Retinal pigment epithelial cell (primary cell): ENCODE results near the gene FAM221A.
A peak's percentile ranks its signal among the peaks of the same experiment; 100 is the strongest.

Experiments used
- DNase-seq: peaks from one replicate; pipeline ENCODE4 v3.0.0-alpha.2; 2010; ENCODE audit warnings: low read depth
- H3K4me3 ChIP-seq: 2 replicates; pipeline ENCODE4 v1.5.1; 2011; ENCODE audit warnings: mild to moderate bottlenecking, low read length, control low read depth, moderate library complexity
- TF ChIP-seq, protein P1 (sequence below): conservative IDR thresholded peaks from 2 replicates; pipeline ENCODE4 v1.5.1; 2011; ENCODE audit warnings: low read depth, low read length, control low read depth, inconsistent platforms

Gene FAM221A

DNA sequence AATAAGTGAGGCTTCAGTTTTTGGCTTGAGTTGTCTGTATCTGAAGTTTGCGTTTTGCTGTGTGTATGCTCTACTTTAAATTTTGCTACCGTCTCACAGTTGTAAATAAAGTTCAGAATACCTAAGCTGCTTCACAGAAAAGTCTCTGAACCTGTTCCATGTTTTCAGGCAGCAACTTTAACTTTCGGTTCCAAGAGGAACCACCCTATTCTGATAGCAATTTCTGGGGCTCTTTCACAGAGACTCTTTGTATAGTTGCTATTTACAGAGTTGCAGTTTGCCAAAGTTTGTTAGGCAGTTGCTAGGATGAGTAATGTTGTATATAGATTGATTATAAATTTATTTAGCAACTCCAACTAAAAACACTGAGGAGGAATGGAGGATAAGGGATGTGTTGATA is 5.7 kb downstream of the FAM221A start:
- DNase-seq: no peak
- TF ChIP-seq, protein P1, sequence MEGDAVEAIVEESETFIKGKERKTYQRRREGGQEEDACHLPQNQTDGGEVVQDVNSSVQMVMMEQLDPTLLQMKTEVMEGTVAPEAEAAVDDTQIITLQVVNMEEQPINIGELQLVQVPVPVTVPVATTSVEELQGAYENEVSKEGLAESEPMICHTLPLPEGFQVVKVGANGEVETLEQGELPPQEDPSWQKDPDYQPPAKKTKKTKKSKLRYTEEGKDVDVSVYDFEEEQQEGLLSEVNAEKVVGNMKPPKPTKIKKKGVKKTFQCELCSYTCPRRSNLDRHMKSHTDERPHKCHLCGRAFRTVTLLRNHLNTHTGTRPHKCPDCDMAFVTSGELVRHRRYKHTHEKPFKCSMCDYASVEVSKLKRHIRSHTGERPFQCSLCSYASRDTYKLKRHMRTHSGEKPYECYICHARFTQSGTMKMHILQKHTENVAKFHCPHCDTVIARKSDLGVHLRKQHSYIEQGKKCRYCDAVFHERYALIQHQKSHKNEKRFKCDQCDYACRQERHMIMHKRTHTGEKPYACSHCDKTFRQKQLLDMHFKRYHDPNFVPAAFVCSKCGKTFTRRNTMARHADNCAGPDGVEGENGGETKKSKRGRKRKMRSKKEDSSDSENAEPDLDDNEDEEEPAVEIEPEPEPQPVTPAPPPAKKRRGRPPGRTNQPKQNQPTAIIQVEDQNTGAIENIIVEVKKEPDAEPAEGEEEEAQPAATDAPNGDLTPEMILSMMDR: no peak
- H3K4me3 ChIP-seq: no peak overlapping the region

DNA sequence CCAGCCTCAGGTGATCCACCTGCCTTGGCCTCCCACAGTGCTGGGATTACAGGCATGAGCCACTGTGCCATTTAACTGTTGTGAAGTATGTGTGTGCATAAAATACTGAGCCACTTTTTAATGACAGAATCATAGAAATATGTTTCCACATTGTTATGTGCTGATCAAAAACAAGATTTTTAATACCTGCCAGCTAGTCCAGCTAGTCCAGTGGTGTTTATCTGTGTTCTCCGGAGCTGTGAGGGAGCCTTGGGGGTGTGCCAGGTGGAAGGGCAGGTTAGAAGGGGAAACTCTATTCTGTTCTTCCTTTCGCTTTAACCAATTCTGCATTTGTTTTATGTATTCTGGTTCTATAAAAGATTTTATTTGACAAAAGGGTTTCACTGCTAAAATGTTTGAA is 7.0 kb downstream of the FAM221A start:
- H3K4me3 ChIP-seq: no peak overlapping the region
- TF ChIP-seq, protein P1: no peak
- DNase-seq: no peak

- no peak for DNase-seq
- TF ChIP-seq, protein P1: no peak
- no peak overlapping the region for H3K4me3 ChIP-seq
These were observed 9.2 kb downstream of the FAM221A start for GRCh38 chr7:23689165-23689564.

DNA sequence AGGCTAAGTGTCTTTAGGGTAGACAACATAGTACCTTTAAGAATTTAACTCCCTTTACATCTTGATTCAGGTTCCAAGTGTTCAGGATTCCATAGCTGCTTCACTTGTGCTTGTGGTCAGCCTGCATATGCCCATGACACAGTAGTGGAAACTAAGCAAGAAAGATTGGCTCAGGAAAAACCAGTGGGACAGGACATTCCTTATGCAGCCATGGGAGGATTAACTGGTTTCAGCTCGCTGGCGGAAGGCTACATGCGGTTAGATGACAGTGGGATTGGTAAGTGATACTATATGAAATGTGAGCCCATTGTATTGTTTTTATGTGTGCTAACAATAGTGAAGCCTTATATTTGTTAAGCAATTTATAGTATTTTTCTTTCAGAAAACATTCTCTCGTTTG is 11.3 kb downstream of the FAM221A start:
- H3K4me3 ChIP-seq: no peak overlapping the region
- peak; percentile 53 for DNase-seq
- TF ChIP-seq, protein P1: no peak

DNA sequence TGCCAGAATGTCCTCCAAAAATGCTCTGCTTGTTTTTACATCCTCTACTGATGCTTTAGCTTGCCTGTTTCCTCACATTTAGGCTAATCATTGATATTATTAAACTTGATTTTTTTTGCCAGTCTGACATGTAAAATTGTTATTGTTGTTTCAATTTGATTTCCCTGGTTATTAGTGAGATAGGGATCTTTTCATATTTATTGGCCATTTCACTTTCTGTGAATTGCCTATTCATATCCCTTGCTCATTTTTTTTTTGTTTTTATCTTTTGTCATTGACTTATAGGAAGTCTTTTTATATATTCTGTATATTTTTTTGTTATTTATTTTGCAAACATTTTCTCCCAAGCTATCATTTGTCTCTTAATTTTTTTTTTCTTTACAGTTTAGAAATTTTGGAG is 13.2 kb downstream of the FAM221A start:
- TF ChIP-seq, protein P1: no peak
- no peak overlapping the region for H3K4me3 ChIP-seq
- no peak for DNase-seq

DNA sequence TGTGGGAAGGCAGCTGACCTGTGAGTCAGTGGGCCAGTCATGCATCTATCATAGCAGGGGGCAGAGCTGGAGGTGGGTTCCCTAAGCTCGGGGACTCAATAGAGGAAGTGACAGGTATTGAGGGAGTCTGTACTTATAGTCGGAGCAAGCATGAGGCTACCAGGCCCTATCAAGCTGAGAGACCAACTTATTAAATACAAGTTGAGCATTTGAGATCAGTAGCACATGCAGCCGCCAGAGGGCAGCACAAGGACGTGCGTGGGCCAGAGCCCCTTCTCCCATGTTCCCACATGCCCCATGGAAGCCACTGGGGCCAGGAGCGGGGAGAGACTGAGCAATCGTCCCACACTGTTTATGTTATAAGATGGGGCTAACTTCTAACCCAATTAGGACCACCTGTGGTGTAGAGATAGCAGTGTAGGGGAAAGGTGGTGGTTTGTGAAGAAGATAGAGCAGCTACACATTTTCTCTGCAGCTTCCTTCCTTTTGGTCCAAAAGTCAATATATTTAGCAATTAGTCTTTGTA is 17.0 kb downstream of the FAM221A start:
- H3K4me3 ChIP-seq: no peak overlapping the region
- TF ChIP-seq, protein P1: peak; percentile 63
- DNase-seq: no peak

DNA sequence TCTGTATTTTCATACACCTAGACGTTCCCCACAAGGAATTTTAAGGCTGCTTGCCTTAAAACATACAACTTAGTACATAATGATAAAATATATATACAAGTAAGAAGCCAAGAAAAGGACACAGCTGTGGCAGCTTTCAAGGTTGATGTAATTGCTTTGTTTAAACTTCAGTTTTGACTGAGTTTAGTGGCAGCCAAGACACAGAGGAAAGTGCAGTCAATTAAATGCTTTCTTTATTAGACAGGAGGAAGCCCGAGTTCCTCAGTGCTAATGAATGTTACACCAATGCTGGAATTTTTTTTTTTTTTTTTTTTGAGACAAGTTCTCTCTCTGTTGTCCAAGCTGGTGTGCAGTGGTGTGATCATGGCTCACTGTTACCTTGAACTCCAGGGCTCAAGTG is 18.8 kb downstream of the FAM221A start:
- TF ChIP-seq, protein P1: no peak
- no peak overlapping the region for H3K4me3 ChIP-seq
- no peak for DNase-seq
